ENCODE data around the gene ADCY2. TPM values are rescaled to one million over a fixed set of nuclear protein-coding genes. Genes with fewer than 3 reads are reported as not detected.

The ADCY2 gene
- polyA plus RNA-seq, 1 donor (not counting 4 experiments of a cell fraction or from before 2014, with no cell fraction given) = 0.13 TPM

GRCh38 chr5:7706256-7706655 lies 310.3 kb downstream of the ADCY2 start:
- H3K4me1 ChIP-seq (ENCODE audit: control insufficient read depth, extremely low read depth, insufficient read depth, low read length) = no peaks in the 10 kb centered on the region

GRCh38 chr5:7714119-7714518 lies 318.2 kb downstream of the ADCY2 start:
- H3K9me3 ChIP-seq (ENCODE audit: control insufficient read depth, low read depth, low read length) = no peaks in the 10 kb centered on the region
- no peaks in the 10 kb centered on the region for H4K20me1 ChIP-seq (ENCODE audit: control insufficient read depth, extremely low read depth, insufficient read depth, low read length)
- H3K27me3 ChIP-seq (ENCODE audit: control insufficient read depth, extremely low read depth, insufficient read depth, low read length) = no peaks in the 10 kb centered on the region
- no peaks in the 10 kb centered on the region for H3K79me2 ChIP-seq (ENCODE audit: control insufficient read depth, insufficient read depth, low read length)
- TF ChIP-seq EZH2 (IDR thresholded peaks at IDR 0.05; ENCODE audit: low read length) (no peak), CTCF (optimal IDR thresholded peaks at IDR 0.05 in 1 of 3, IDR thresholded peaks at IDR 0.05 in 1 of 3, conservative IDR thresholded peaks at IDR 0.05 in 1 of 3; ENCODE audit: extremely low read depth in 1 of 3, insufficient read depth in 2 of 3, low read length in 3 of 3) (no peak)
- H3K36me3 ChIP-seq (ENCODE audit: control insufficient read depth in 2 of 2, extremely low read depth in 1 of 2, insufficient read depth in 2 of 2, low read length in 2 of 2) = no peaks in the 10 kb centered on the region
- H3K9me1 ChIP-seq (ENCODE audit: control insufficient read depth, extremely low read depth, insufficient read depth, low read length) = no peaks in the 10 kb centered on the region
- peak overlapping the region; percentile 51 for H2AFZ ChIP-seq (ENCODE audit: control insufficient read depth, low read length)
- peak overlapping the region; percentile 19 for H3K27ac ChIP-seq (ENCODE audit: control insufficient read depth, insufficient read depth, low read length)
- DNase-seq (ENCODE audit: low read depth, low spot score) = peak; percentile 41
- peak overlapping the region; percentile 49 for H3K4me2 ChIP-seq (ENCODE audit: control insufficient read depth, extremely low read depth, insufficient read depth, low read depth, low read length)
- dilution Hi-C loops (cut with MboI; ENCODE audit: extremely low pct_ligation_motif_present, low sequenced_read_pairs) = no loop called here
- peaks cover 14% of the 10 kb centered on the region for H3K4me1 ChIP-seq (ENCODE audit: control insufficient read depth, extremely low read depth, insufficient read depth, low read length)
- no peak overlapping the region for H3K4me3 ChIP-seq (ENCODE audit: control insufficient read depth in 2 of 3, extremely low read depth in 1 of 3, insufficient read depth in 2 of 3, low read depth in 1 of 3, low read length in 3 of 3)
- FAIRE-seq = peak; percentile 64
- no peak overlapping the region for H3K9ac ChIP-seq (ENCODE audit: control insufficient read depth, extremely low read depth, insufficient read depth, low read length)

More at GRCh38 chr5:7706256-7706655, 310.3 kb downstream of the ADCY2 start:
- Histone ChIP-seq H3K4me3 (ENCODE audit: control insufficient read depth in 2 of 3, extremely low read depth in 1 of 3, insufficient read depth in 2 of 3, low read depth in 1 of 3, low read length in 3 of 3) (no peak overlapping the region), H4K20me1 (ENCODE audit: control insufficient read depth, extremely low read depth, insufficient read depth, low read length) (no peaks in the 10 kb centered on the region), H3K9me3 (ENCODE audit: control insufficient read depth, low read depth, low read length) (no peaks in the 10 kb centered on the region), H3K79me2 (ENCODE audit: control insufficient read depth, insufficient read depth, low read length) (no peaks in the 10 kb centered on the region), H3K9ac (ENCODE audit: control insufficient read depth, extremely low read depth, insufficient read depth, low read length) (no peak overlapping the region), H3K27ac (ENCODE audit: control insufficient read depth, insufficient read depth, low read length) (no peak overlapping the region), H3K27me3 (ENCODE audit: control insufficient read depth, extremely low read depth, insufficient read depth, low read length) (no peaks in the 10 kb centered on the region), H3K9me1 (ENCODE audit: control insufficient read depth, extremely low read depth, insufficient read depth, low read length) (no peaks in the 10 kb centered on the region), H3K36me3 (ENCODE audit: control insufficient read depth in 2 of 2, extremely low read depth in 1 of 2, insufficient read depth in 2 of 2, low read length in 2 of 2) (no peaks in the 10 kb centered on the region), H3K4me2 (ENCODE audit: control insufficient read depth, extremely low read depth, insufficient read depth, low read depth, low read length) (no peak overlapping the region), H2AFZ (ENCODE audit: control insufficient read depth, low read length) (no peak overlapping the region)
- FAIRE-seq = no peak
- no peak for DNase-seq (ENCODE audit: low read depth, low spot score)
- dilution Hi-C loops (cut with MboI; ENCODE audit: extremely low pct_ligation_motif_present, low sequenced_read_pairs) = no loop called here
- no peak for TF ChIP-seq EZH2 (IDR thresholded peaks at IDR 0.05; ENCODE audit: low read length)

- H3K36me3 ChIP-seq (ENCODE audit: control insufficient read depth in 2 of 2, extremely low read depth in 1 of 2, insufficient read depth in 2 of 2, low read length in 2 of 2) = no peaks in the 10 kb centered on the region
- dilution Hi-C loops (cut with MboI; ENCODE audit: extremely low pct_ligation_motif_present, low sequenced_read_pairs) = no loop called here
- H3K9ac ChIP-seq (ENCODE audit: control insufficient read depth, extremely low read depth, insufficient read depth, low read length) = no peak overlapping the region
- H3K9me3 ChIP-seq (ENCODE audit: control insufficient read depth, low read depth, low read length) = no peaks in the 10 kb centered on the region
- no peak overlapping the region for H2AFZ ChIP-seq (ENCODE audit: control insufficient read depth, low read length)
- no peak for TF ChIP-seq CTCF (optimal IDR thresholded peaks at IDR 0.05 in 1 of 3, IDR thresholded peaks at IDR 0.05 in 1 of 3, conservative IDR thresholded peaks at IDR 0.05 in 1 of 3; ENCODE audit: extremely low read depth in 1 of 3, insufficient read depth in 2 of 3, low read length in 3 of 3)
- TF ChIP-seq EZH2 (IDR thresholded peaks at IDR 0.05; ENCODE audit: low read length) = no peak
- no peaks in the 10 kb centered on the region for H3K27me3 ChIP-seq (ENCODE audit: control insufficient read depth, extremely low read depth, insufficient read depth, low read length)
- no peaks in the 10 kb centered on the region for H3K9me1 ChIP-seq (ENCODE audit: control insufficient read depth, extremely low read depth, insufficient read depth, low read length)
- FAIRE-seq = peak; percentile 78
- no peak overlapping the region for H3K4me3 ChIP-seq (ENCODE audit: control insufficient read depth in 2 of 3, extremely low read depth in 1 of 3, insufficient read depth in 2 of 3, low read depth in 1 of 3, low read length in 3 of 3)
- no peaks in the 10 kb centered on the region for H4K20me1 ChIP-seq (ENCODE audit: control insufficient read depth, extremely low read depth, insufficient read depth, low read length)
- H3K4me2 ChIP-seq (ENCODE audit: control insufficient read depth, extremely low read depth, insufficient read depth, low read depth, low read length) = peak overlapping the region; percentile 49
- peak; percentile 17 for DNase-seq (ENCODE audit: low read depth, low spot score)
- no peaks in the 10 kb centered on the region for H3K79me2 ChIP-seq (ENCODE audit: control insufficient read depth, insufficient read depth, low read length)
- peaks cover 14% of the 10 kb centered on the region for H3K4me1 ChIP-seq (ENCODE audit: control insufficient read depth, extremely low read depth, insufficient read depth, low read length)
- peak overlapping the region; percentile 19 for H3K27ac ChIP-seq (ENCODE audit: control insufficient read depth, insufficient read depth, low read length)
These were observed 318.8 kb downstream of the ADCY2 start for GRCh38 chr5:7714697-7715096.

All from keratinocyte (primary cell).